ENCODE results near the gene SLC44A5. TPM values are rescaled to one million over a fixed set of nuclear protein-coding genes. Genes with fewer than 3 reads are reported as not detected.

SLC44A5 gene
- total and polyA plus RNA-seq, 2 donors (not counting 1 experiment from before 2014, with no cell fraction given): 2.8 to 4.2 TPM

DNA sequence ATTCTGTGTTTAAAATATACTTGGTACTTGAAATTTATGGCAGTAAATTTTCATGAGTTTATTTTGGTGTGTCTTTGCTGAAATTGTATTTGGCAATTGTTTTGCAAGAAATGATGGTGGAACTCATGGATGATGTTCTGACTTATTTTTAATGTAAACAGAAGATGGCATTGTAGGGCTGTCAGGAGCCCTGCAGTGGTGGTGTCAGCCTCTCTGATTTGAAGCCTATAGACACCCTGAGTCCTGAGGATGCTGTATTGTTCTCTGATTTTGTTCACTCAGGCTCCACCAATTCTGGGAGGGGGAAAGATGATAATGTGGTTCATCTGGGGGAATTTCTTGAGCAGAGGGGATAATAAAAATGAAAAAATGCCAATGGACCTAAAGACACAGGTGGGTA is 396.9 kb downstream of the SLC44A5 start:
- Histone ChIP-seq H3K27me3 (replicated peaks in 1 of 4; ENCODE audit: control extremely low read depth in 1 of 4, control insufficient read depth in 3 of 4, insufficient read depth in 4 of 4, low read length in 3 of 4) (no peaks in the 10 kb centered on the region), H4K20me1 (ENCODE audit: control insufficient read depth, insufficient read depth, low read length, poor library complexity, severe bottlenecking) (no peaks in the 10 kb centered on the region), H3K36me3 (replicated peaks in 1 of 2; ENCODE audit: control extremely low read depth in 1 of 2, control insufficient read depth in 1 of 2, extremely low read depth in 1 of 2, insufficient read depth in 2 of 2, low read length in 1 of 2) (no peaks in the 10 kb centered on the region), H3K4me3 (ENCODE audit: control extremely low read depth in 1 of 5, extremely low read depth in 1 of 5, insufficient read depth in 1 of 5, low read depth in 2 of 5, low read length in 4 of 5) (no peak overlapping the region), H3K9me3 (ENCODE audit: control extremely low read depth in 1 of 3, control insufficient read depth in 2 of 3, insufficient read depth in 1 of 3, low read length in 2 of 3) (no peaks in the 10 kb centered on the region), H3K9ac (ENCODE audit: low read length) (no peak overlapping the region), H3K4me2 (replicated peaks; ENCODE audit: low read depth, low read length, poor library complexity, severe bottlenecking) (no peak overlapping the region), H3K79me2 (ENCODE audit: control insufficient read depth, insufficient read depth, low read length) (no peaks in the 10 kb centered on the region), H3K27ac (ENCODE audit: low read length in 2 of 2) (no peak overlapping the region), H2AFZ (ENCODE audit: insufficient read depth, low read depth, low read length, poor library complexity, severe bottlenecking) (no peak overlapping the region), H3K4me1 (ENCODE audit: control insufficient read depth in 2 of 2, insufficient read depth in 2 of 2, low read length in 2 of 2) (no peaks in the 10 kb centered on the region)
- no peaks in the 10 kb centered on the region for H3K27me3 Mint-ChIP-seq
- H3K4me1 Mint-ChIP-seq: no peaks in the 10 kb centered on the region
- no peak overlapping the region for H3K4me3 Mint-ChIP-seq
- POLR2A ChIA-PET: no interaction called here
- intact Hi-C loops (cut with micrococcal nuclease): no loop called here
- no peak for TF ChIP-seq EZH2 (IDR thresholded peaks at IDR 0.05; ENCODE audit: borderline replicate concordance, insufficient read depth, low read depth, low read length, poor library complexity, severe bottlenecking)
- TF ChIP-seq, protein P1, sequence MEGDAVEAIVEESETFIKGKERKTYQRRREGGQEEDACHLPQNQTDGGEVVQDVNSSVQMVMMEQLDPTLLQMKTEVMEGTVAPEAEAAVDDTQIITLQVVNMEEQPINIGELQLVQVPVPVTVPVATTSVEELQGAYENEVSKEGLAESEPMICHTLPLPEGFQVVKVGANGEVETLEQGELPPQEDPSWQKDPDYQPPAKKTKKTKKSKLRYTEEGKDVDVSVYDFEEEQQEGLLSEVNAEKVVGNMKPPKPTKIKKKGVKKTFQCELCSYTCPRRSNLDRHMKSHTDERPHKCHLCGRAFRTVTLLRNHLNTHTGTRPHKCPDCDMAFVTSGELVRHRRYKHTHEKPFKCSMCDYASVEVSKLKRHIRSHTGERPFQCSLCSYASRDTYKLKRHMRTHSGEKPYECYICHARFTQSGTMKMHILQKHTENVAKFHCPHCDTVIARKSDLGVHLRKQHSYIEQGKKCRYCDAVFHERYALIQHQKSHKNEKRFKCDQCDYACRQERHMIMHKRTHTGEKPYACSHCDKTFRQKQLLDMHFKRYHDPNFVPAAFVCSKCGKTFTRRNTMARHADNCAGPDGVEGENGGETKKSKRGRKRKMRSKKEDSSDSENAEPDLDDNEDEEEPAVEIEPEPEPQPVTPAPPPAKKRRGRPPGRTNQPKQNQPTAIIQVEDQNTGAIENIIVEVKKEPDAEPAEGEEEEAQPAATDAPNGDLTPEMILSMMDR (IDR thresholded peaks at IDR 0.05): no peak
- DNase-seq (no peak), ATAC-seq (ENCODE audit: low read depth) (no peak)
- no peak overlapping the region for H3K27ac Mint-ChIP-seq
- CTCF ChIA-PET: no interaction called here
- H3K9me3 Mint-ChIP-seq (ENCODE audit: insufficient read depth): no peaks in the 10 kb centered on the region

DNA sequence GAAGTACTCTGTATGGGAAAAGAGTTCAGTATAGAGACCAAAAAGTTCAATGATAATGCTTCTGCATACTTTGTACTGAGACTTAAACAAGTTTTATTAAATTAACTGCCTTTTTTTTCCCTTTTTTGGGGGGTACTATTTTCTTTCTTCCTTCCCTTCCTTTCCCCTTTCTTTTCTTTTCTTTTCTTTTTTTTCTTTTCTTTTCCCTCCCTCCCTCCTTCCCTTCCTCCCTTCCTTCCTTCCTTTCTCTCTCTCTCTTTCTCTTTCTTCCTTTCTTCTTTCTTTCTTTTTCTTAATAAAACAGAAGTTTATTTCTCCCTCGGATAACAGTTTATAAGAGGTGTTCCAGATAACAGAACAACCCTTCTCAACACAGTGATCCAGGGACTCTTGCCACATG is 399.3 kb downstream of the SLC44A5 start:
- Mint-ChIP-seq H3K27me3 (no peaks in the 10 kb centered on the region), H3K4me1 (no peaks in the 10 kb centered on the region), H3K27ac (no peak overlapping the region), H3K4me3 (no peak overlapping the region), H3K9me3 (ENCODE audit: insufficient read depth) (no peaks in the 10 kb centered on the region)
- no peak overlapping the region for H3K9ac ChIP-seq (ENCODE audit: low read length)
- no peaks in the 10 kb centered on the region for H3K27me3 ChIP-seq (replicated peaks in 1 of 4; ENCODE audit: control extremely low read depth in 1 of 4, control insufficient read depth in 3 of 4, insufficient read depth in 4 of 4, low read length in 3 of 4)
- no peaks in the 10 kb centered on the region for H3K79me2 ChIP-seq (ENCODE audit: control insufficient read depth, insufficient read depth, low read length)
- no peaks in the 10 kb centered on the region for H4K20me1 ChIP-seq (ENCODE audit: control insufficient read depth, insufficient read depth, low read length, poor library complexity, severe bottlenecking)
- H3K4me3 ChIP-seq (ENCODE audit: control extremely low read depth in 1 of 5, extremely low read depth in 1 of 5, insufficient read depth in 1 of 5, low read depth in 2 of 5, low read length in 4 of 5): no peak overlapping the region
- DNase-seq: no peak
- H3K9me3 ChIP-seq (ENCODE audit: control extremely low read depth in 1 of 3, control insufficient read depth in 2 of 3, insufficient read depth in 1 of 3, low read length in 2 of 3): no peaks in the 10 kb centered on the region
- no peak overlapping the region for H3K27ac ChIP-seq (ENCODE audit: low read length in 2 of 2)
- intact Hi-C loops (cut with micrococcal nuclease): no loop called here
- H2AFZ ChIP-seq (ENCODE audit: insufficient read depth, low read depth, low read length, poor library complexity, severe bottlenecking): no peak overlapping the region
- no CpG with 5 or more reads among the region's 1 CpG for WGBS (ENCODE audit: insufficient coverage)
- no peak overlapping the region for H3K4me2 ChIP-seq (replicated peaks; ENCODE audit: low read depth, low read length, poor library complexity, severe bottlenecking)
- POLR2A ChIA-PET: no interaction called here
- no peaks in the 10 kb centered on the region for H3K4me1 ChIP-seq (ENCODE audit: control insufficient read depth in 2 of 2, insufficient read depth in 2 of 2, low read length in 2 of 2)
- no peaks in the 10 kb centered on the region for H3K36me3 ChIP-seq (replicated peaks in 1 of 2; ENCODE audit: control extremely low read depth in 1 of 2, control insufficient read depth in 1 of 2, extremely low read depth in 1 of 2, insufficient read depth in 2 of 2, low read length in 1 of 2)
- TF ChIP-seq EZH2 (IDR thresholded peaks at IDR 0.05; ENCODE audit: borderline replicate concordance, insufficient read depth, low read depth, low read length, poor library complexity, severe bottlenecking): no peak
- TF ChIP-seq, protein P1 (IDR thresholded peaks at IDR 0.05): peak; percentile 8
- ATAC-seq (ENCODE audit: low read depth): no peak
- CTCF ChIA-PET: no interaction called here
